Measurements from ENCODE around the gene MMP3. TPM values are rescaled to one million over a fixed set of nuclear protein-coding genes. Genes with fewer than 3 reads are reported as not detected.

Gene MMP3
- total and polyA plus RNA-seq, 9 of the 15 experiments (the other 6 are each of a cell fraction or from before 2014, with no cell fraction given), result not detected

- H3K9ac ChIP-seq (ENCODE audit: insufficient read depth in 1 of 2, low read depth in 2 of 2, low read length in 2 of 2), result no peak overlapping the region
- no peaks in the 10 kb centered on the region for H3K9me1 ChIP-seq (ENCODE audit: control insufficient read depth, insufficient read depth, low read length)
- 0% methylated on average over 3 of the region's 3 CpGs for WGBS (ENCODE audit: insufficient coverage, low coverage, missing lambda C conversion rate)
- H3K79me2 ChIP-seq (ENCODE audit: control insufficient read depth, insufficient read depth, low read length), result no peaks in the 10 kb centered on the region
- H3K4me2 ChIP-seq (ENCODE audit: insufficient read depth, low read length), result no peak overlapping the region
- TF ChIP-seq CBX2 (IDR thresholded peaks at IDR 0.05; ENCODE audit: insufficient read depth, low read length, poor library complexity, severe bottlenecking) (no peak), HSF4 (CRISPR knock-in tag; IDR thresholded peaks at IDR 0.05; ENCODE audit: borderline replicate concordance) (no peak), ETV5 (CRISPR knock-in tag; IDR thresholded peaks at IDR 0.05; ENCODE audit: low read depth) (no peak), EP400 (IDR thresholded peaks at IDR 0.05) (no peak)
- no peaks in the 10 kb centered on the region for H4K20me1 ChIP-seq (replicated peaks; ENCODE audit: control insufficient read depth, insufficient read depth, low read length)
- H3K27ac ChIP-seq (ENCODE audit: extremely low read depth, low read depth, low read length), result no peak overlapping the region
- H3K4me1 ChIP-seq (replicated peaks in 1 of 2; ENCODE audit: control insufficient read depth in 2 of 2, insufficient read depth in 2 of 2, low read length in 2 of 2), result no peaks in the 10 kb centered on the region; a peak in 1 of 5 replicates
- ChIA-PET CTCF (ENCODE audit: low intra/inter-chr PET ratio) (no interaction called here), POLR2A (no interaction called here)
- intact Hi-C loops (cut with micrococcal nuclease), result no loop called here
- H3K4me3 ChIP-seq, result no peak overlapping the region
- in situ Hi-C loops (cut with MboI), result no loop called here
- ATAC-seq (no peak), DNase-seq (ENCODE audit: extremely low read depth in 1 of 4, low spot score in 3 of 4) (no peak), FAIRE-seq (no peak)
- BruUV-seq (replicated peaks), result no TSS peak
- H3K36me3 ChIP-seq (ENCODE audit: control insufficient read depth, insufficient read depth, low read length), result no peaks in the 10 kb centered on the region
- H3K27me3 ChIP-seq (ENCODE audit: control insufficient read depth in 2 of 2, insufficient read depth in 2 of 2, low read length in 2 of 2), result no peaks in the 10 kb centered on the region
- H3K9me3 ChIP-seq (replicated peaks; ENCODE audit: control insufficient read depth, insufficient read depth, low read depth, low read length), result no peaks in the 10 kb centered on the region
- no peak overlapping the region for H2AFZ ChIP-seq (ENCODE audit: low read depth, low read length)
Observed at GRCh38 chr11:102812188-102812587, 31.2 kb downstream of the MMP3 start.

GRCh38 chr11:102810950-102811660 is 32.3 kb downstream of the MMP3 start:
- H3K9ac ChIP-seq (ENCODE audit: insufficient read depth in 1 of 2, low read depth in 2 of 2, low read length in 2 of 2), result no peak overlapping the region
- WGBS (ENCODE audit: insufficient coverage, low coverage, missing lambda C conversion rate), result 0% methylated on average over 3 of the region's 3 CpGs
- H3K27ac ChIP-seq (ENCODE audit: extremely low read depth, low read depth, low read length), result no peak overlapping the region
- H3K36me3 ChIP-seq (ENCODE audit: control insufficient read depth, insufficient read depth, low read length), result no peaks in the 10 kb centered on the region
- no peaks in the 10 kb centered on the region for H4K20me1 ChIP-seq (replicated peaks; ENCODE audit: control insufficient read depth, insufficient read depth, low read length)
- ATAC-seq, result 0 out of 3 replicates have a peak, but pooled peaks have one; percentile 35
- no peaks in the 10 kb centered on the region for H3K27me3 ChIP-seq (ENCODE audit: control insufficient read depth in 2 of 2, insufficient read depth in 2 of 2, low read length in 2 of 2)
- H3K9me3 ChIP-seq (replicated peaks; ENCODE audit: control insufficient read depth, insufficient read depth, low read depth, low read length), result no peaks in the 10 kb centered on the region
- FAIRE-seq, result no peak
- no peak overlapping the region for H3K4me3 ChIP-seq
- ChIA-PET POLR2A (no interaction called here), CTCF (ENCODE audit: low intra/inter-chr PET ratio) (no interaction called here)
- H3K4me1 ChIP-seq (replicated peaks in 1 of 2; ENCODE audit: control insufficient read depth in 2 of 2, insufficient read depth in 2 of 2, low read length in 2 of 2), result no peaks in the 10 kb centered on the region; a peak in 1 of 5 replicates
- TF ChIP-seq CTCF (IDR thresholded peaks at IDR 0.05 in 2 of 3, conservative IDR thresholded peaks at IDR 0.05 in 1 of 3; ENCODE audit: insufficient read depth in 2 of 3, low read depth in 1 of 3, low read length in 3 of 3) (peak in 2 of 3 experiments; percentile 16 to 26; a peak in 1 of 6 replicates), CHD4 (IDR thresholded peaks at IDR 0.05; ENCODE audit: insufficient read depth, insufficient replicate concordance, low read depth, low read length, poor library complexity, severe bottlenecking) (no peak)
- DNase-seq (ENCODE audit: extremely low read depth in 1 of 4, low spot score in 3 of 4), result no peak
- H3K4me2 ChIP-seq (ENCODE audit: insufficient read depth, low read length), result no peak overlapping the region
- no peaks in the 10 kb centered on the region for H3K9me1 ChIP-seq (ENCODE audit: control insufficient read depth, insufficient read depth, low read length)
- no peak overlapping the region for H2AFZ ChIP-seq (ENCODE audit: low read depth, low read length)
- in situ Hi-C loops (cut with MboI) (no loop called here), intact Hi-C loops (cut with micrococcal nuclease) (no loop called here)
- H3K79me2 ChIP-seq (ENCODE audit: control insufficient read depth, insufficient read depth, low read length), result no peaks in the 10 kb centered on the region
- no TSS peak for BruUV-seq (replicated peaks)
